ENCODE measurements around the gene SERINC5.

GRCh38 chr5:80134876-80135275 lies 121.0 kb downstream of the SERINC5 start:
- TF ChIP-seq TEAD1 (CRISPR knock-in tag; IDR thresholded peaks at IDR 0.05) (no peak), CTCF (IDR thresholded peaks at IDR 0.05) (no peak), USF2 (CRISPR knock-in tag; IDR thresholded peaks at IDR 0.05) (no peak)

All from WTC11 (cell line).